ENCODE data around the gene KCNAB1. TPM values are rescaled to one million over a fixed set of nuclear protein-coding genes. Genes with fewer than 3 reads are reported as not detected.
"Not testable (repeated sequence)": the region's sequence is repeated elsewhere in the genome, so short reads cannot be mapped to it uniquely, and the experiment has no call there.

KCNAB1 gene
- total RNA-seq, 2 experiments from 2014 or later, result not detected

GRCh38 chr3:156251424-156251823, 131.0 kb downstream of the KCNAB1 start:
- CTCF ChIA-PET, result no interaction called here
- POLR2A ChIA-PET, result no interaction called here

- CTCF ChIA-PET, result no interaction called here
- POLR2A ChIA-PET, result no interaction called here
These were observed 132.3 kb downstream of the KCNAB1 start for GRCh38 chr3:156252656-156253055.

- POLR2A ChIA-PET, result no interaction called here
- CTCF ChIA-PET, result no interaction called here
These were observed 132.8 kb downstream of the KCNAB1 start for GRCh38 chr3:156253150-156253549.

- ChIA-PET POLR2A (no interaction called here), CTCF (no interaction called here)
These were observed 135.9 kb downstream of the KCNAB1 start for GRCh38 chr3:156256256-156256655.

GRCh38 chr3:156256945-156257344, 136.6 kb downstream of the KCNAB1 start:
- CTCF ChIA-PET, result no interaction called here
- POLR2A ChIA-PET, result no interaction called here

- ChIA-PET POLR2A (no interaction called here), CTCF (no interaction called here)
These were observed 137.9 kb downstream of the KCNAB1 start for GRCh38 chr3:156258301-156258700.

- ChIA-PET POLR2A (no interaction called here), CTCF (no interaction called here)
These were observed 139.5 kb downstream of the KCNAB1 start for GRCh38 chr3:156259896-156260295.

GRCh38 chr3:156260331-156260730, 140.0 kb downstream of the KCNAB1 start:
- CTCF ChIA-PET, result no interaction called here
- POLR2A ChIA-PET, result no interaction called here

GRCh38 chr3:156264771-156265170, 144.4 kb downstream of the KCNAB1 start:
- CTCF ChIA-PET, result no interaction called here

GRCh38 chr3:156271508-156271907, 151.1 kb downstream of the KCNAB1 start:
- ChIA-PET POLR2A (no interaction called here), CTCF (no interaction called here)

More at GRCh38 chr3:156264771-156265170, 144.4 kb downstream of the KCNAB1 start:
- POLR2A ChIA-PET, result no interaction called here

- ChIA-PET POLR2A (no interaction called here), CTCF (no interaction called here)
These were observed 151.8 kb downstream of the KCNAB1 start for GRCh38 chr3:156271995-156272719.

GRCh38 chr3:156273111-156273694, 152.8 kb downstream of the KCNAB1 start:
- POLR2A ChIA-PET, result no interaction called here
- CTCF ChIA-PET, result no interaction called here

- POLR2A ChIA-PET, result no interaction called here
- CTCF ChIA-PET, result no interaction called here
These were observed 154.4 kb downstream of the KCNAB1 start for GRCh38 chr3:156274791-156275190.

GRCh38 chr3:156284637-156285036, 164.3 kb downstream of the KCNAB1 start:
- CTCF ChIA-PET, result interaction anchor here (0.7 kb wide), 1 partner anchor 18 kb away, joined by 5 read pairs; no protein-coding TSS in a partner anchor
- POLR2A ChIA-PET, result not testable (repeated sequence)

- CTCF ChIA-PET, result no interaction called here
- POLR2A ChIA-PET, result no interaction called here
These were observed 165.2 kb downstream of the KCNAB1 start for GRCh38 chr3:156285626-156286025.

- ChIA-PET POLR2A (no interaction called here), CTCF (no interaction called here)
These were observed 170.5 kb downstream of the KCNAB1 start for GRCh38 chr3:156290924-156291271.

- ChIA-PET CTCF (no interaction called here), POLR2A (no interaction called here)
These were observed 171.1 kb downstream of the KCNAB1 start for GRCh38 chr3:156291272-156292123.

GRCh38 chr3:156293566-156293965, 173.2 kb downstream of the KCNAB1 start:
- CTCF ChIA-PET, result no interaction called here
- POLR2A ChIA-PET, result no interaction called here

GRCh38 chr3:156297582-156297981, 177.2 kb downstream of the KCNAB1 start:
- ChIA-PET POLR2A (no interaction called here), CTCF (no interaction called here)

GRCh38 chr3:156298014-156298413, 177.6 kb downstream of the KCNAB1 start:
- CTCF ChIA-PET, result no interaction called here

GRCh38 chr3:156298938-156299337, 178.6 kb downstream of the KCNAB1 start:
- ChIA-PET POLR2A (no interaction called here), CTCF (no interaction called here)

More at GRCh38 chr3:156298014-156298413, 177.6 kb downstream of the KCNAB1 start:
- POLR2A ChIA-PET, result no interaction called here

All from activated CD8-positive, alpha-beta memory T cell treated with anti-CD3 and anti-CD28 coated beads for 36 hours (primary cell).